ENCODE measurements around the gene VPS35L. TPM values are rescaled to one million over a fixed set of nuclear protein-coding genes. Genes with fewer than 3 reads are reported as not detected.

The VPS35L gene
- total RNA-seq, 6 experiments from 2014 or later, result 65.6 to 81.9 (median 76.8) TPM

DNA sequence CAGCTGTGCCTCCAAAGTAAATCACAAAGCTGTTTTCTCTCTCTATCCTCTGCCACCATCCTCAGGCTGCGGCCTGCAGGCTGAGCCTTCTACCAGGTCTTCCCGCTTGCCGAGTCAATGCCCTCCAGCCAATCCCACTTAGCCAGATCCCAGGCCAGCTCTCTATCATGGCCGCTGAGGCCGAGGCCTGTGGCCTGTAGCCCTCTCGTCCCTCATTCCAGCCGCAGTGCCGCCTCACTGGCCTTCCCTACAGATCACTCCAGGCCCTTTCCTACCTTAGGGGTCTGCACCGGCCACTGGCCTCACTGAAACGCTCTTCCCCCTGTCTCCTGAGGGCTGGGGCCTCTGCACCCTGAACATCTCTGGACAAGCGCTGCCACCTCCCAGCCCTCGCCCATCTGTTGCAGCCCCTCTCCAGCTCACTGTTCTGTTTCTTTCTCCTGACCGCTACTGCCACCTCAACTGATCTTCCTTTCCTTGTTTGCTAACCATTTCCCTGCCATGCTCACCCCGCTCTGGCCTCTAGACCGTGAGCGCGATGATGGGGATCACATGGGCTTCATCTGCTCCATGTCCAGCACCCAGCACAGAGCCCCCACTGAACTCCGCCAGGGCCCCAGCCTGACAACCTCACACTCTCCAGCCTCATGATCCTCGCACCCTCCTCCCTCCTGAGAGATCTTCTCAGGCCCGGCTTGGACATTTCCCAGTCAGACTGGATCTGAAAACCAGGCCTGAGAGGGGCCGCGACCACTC lies 154.1 kb downstream of the VPS35L start:
- Mint-ChIP-seq H3K4me1 (ENCODE audit: low read depth) (peaks cover 8% of the 10 kb centered on the region), H3K4me3 (no peak overlapping the region), H3K36me3 (ENCODE audit: low read depth) (peaks cover 32% of the 10 kb centered on the region), H3K27ac (no peak overlapping the region; the same call in 1 of the 2 replicates), H3K27me3 (ENCODE audit: insufficient read depth) (peaks cover 2% of the 10 kb centered on the region), H3K9me3 (no peaks in the 10 kb centered on the region)
- no peak for TF ChIP-seq CTCF (IDR thresholded peaks at IDR 0.05)
- no peak for DNase-seq

- no peaks in the 10 kb centered on the region; the same call in 1 of the 2 replicates for H3K27me3 Mint-ChIP-seq (ENCODE audit: insufficient read depth)
These were observed 154.8 kb downstream of the VPS35L start for GRCh38 chr16:19710191-19710908.

GRCh38 chr16:19710991-19711545 lies 155.6 kb downstream of the VPS35L start:
- Mint-ChIP-seq H3K4me3 (no peak overlapping the region), H3K36me3 (ENCODE audit: low read depth) (peaks cover 23% of the 10 kb centered on the region), H3K27me3 (ENCODE audit: insufficient read depth) (no peaks in the 10 kb centered on the region; the same call in 1 of the 2 replicates), H3K9me3 (no peaks in the 10 kb centered on the region), H3K4me1 (ENCODE audit: low read depth) (peaks cover 7% of the 10 kb centered on the region), H3K27ac (no peak overlapping the region)
- no peak for DNase-seq
- TF ChIP-seq CTCF (IDR thresholded peaks at IDR 0.05), result no peak

More at GRCh38 chr16:19710191-19710908, 154.8 kb downstream of the VPS35L start:
- TF ChIP-seq CTCF (IDR thresholded peaks at IDR 0.05), result no peak
- no peaks in the 10 kb centered on the region; the same call in 1 of the 2 replicates for H3K4me1 Mint-ChIP-seq (ENCODE audit: low read depth)
- H3K27ac Mint-ChIP-seq, result no peak overlapping the region
- H3K4me3 Mint-ChIP-seq, result no peak overlapping the region
- H3K36me3 Mint-ChIP-seq (ENCODE audit: low read depth), result peaks cover 29% of the 10 kb centered on the region
- H3K9me3 Mint-ChIP-seq, result no peaks in the 10 kb centered on the region
- no peak for DNase-seq

DNA sequence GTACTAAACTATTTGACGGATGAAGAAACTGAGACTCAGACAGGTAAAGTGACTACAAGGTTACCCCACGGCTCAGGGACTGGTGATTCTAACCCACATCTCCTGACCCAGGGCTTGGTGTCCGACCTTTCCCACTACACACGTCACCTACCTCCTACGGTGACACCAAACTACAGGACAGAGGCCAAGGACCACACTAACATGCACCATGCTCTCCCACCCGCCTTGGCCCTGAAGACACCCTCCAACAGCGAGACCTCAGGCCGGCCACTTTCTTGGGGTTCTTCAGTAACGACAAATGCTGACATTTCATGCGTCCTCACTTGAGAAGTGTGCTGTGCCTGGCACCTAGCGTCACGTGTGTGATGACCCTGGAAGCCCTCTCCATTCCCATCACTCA lies 156.1 kb downstream of the VPS35L start:
- peaks cover 13% of the 10 kb centered on the region for H3K4me1 Mint-ChIP-seq (ENCODE audit: low read depth)
- H3K36me3 Mint-ChIP-seq (ENCODE audit: low read depth), result peaks cover 22% of the 10 kb centered on the region
- no peak overlapping the region for H3K27ac Mint-ChIP-seq
- DNase-seq, result no peak
- H3K9me3 Mint-ChIP-seq, result no peaks in the 10 kb centered on the region
- TF ChIP-seq CTCF (IDR thresholded peaks at IDR 0.05), result no peak
- no peak overlapping the region for H3K4me3 Mint-ChIP-seq
- no peaks in the 10 kb centered on the region; the same call in 1 of the 2 replicates for H3K27me3 Mint-ChIP-seq (ENCODE audit: insufficient read depth)

DNA sequence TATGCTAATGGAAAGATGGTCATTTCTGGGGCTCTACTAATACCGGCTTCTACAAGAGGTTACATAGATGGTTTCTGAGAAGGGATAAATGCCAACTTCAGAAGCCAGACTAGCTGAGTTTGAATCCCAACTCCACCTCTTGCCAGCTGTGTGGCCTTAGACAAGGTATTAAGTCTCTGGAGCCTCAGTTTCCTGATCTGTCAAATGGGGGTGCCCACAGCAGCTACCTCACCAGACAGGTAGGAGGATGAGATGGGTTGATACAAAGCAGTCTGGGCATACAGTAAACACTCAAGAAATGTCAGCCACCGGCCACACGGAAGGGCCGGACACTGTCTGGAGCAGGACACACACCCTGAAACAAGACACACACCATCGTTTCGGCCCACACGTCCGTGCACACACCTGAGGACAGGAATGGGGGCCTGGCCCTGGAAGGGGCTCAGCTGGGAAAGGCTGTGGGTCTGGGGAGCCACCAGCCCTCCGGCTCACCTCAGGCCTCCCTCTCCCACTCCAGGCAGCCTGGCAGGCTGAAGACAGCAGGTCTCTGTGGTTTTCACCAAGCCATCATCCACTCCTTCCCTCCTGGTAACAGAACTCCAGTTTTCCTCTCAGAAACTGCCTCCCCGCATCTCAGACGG lies 157.0 kb downstream of the VPS35L start:
- H3K36me3 Mint-ChIP-seq (ENCODE audit: low read depth), result peaks cover 22% of the 10 kb centered on the region
- TF ChIP-seq CTCF (IDR thresholded peaks at IDR 0.05), result no peak
- no peaks in the 10 kb centered on the region; the same call in 1 of the 2 replicates for H3K27me3 Mint-ChIP-seq (ENCODE audit: insufficient read depth)
- H3K4me3 Mint-ChIP-seq, result no peak overlapping the region
- no peak overlapping the region for H3K27ac Mint-ChIP-seq
- no peak for DNase-seq
- H3K4me1 Mint-ChIP-seq (ENCODE audit: low read depth), result peaks cover 20% of the 10 kb centered on the region
- H3K9me3 Mint-ChIP-seq, result no peaks in the 10 kb centered on the region

All from HFFc6 (cell line).